Glutamatergic neuron (in vitro differentiated cells): ENCODE measurements around the gene SERINC3. TPM values are rescaled to one million over a fixed set of nuclear protein-coding genes. Genes with fewer than 3 reads are reported as not detected.

ENCODE experiments used
- DNase-seq: peaks from one replicate; pipeline ENCODE4 v3.0.0; 2022
- H3K27ac Mint-ChIP-seq: one replicate; pipeline ENCODE4 v1.8.0; 2020; ENCODE audit warnings: mild to moderate bottlenecking, mixed read lengths, inconsistent platforms; ENCODE audit not compliant: unreplicated experiment
- H3K27me3 Mint-ChIP-seq: one replicate; pipeline ENCODE4 v1.8.0; 2020; ENCODE audit warnings: mild to moderate bottlenecking, moderate library complexity, mixed read lengths, inconsistent platforms; ENCODE audit not compliant: unreplicated experiment
- H3K36me3 Mint-ChIP-seq: one replicate; pipeline ENCODE4 v1.8.0; 2020; ENCODE audit warnings: mild to moderate bottlenecking, mixed read lengths, inconsistent platforms; ENCODE audit not compliant: unreplicated experiment
- H3K4me1 Mint-ChIP-seq: one replicate; pipeline ENCODE4 v1.8.0; 2020; ENCODE audit warnings: mild to moderate bottlenecking, low read depth, mixed read lengths, inconsistent platforms; ENCODE audit not compliant: unreplicated experiment
- H3K4me3 Mint-ChIP-seq: one replicate; pipeline ENCODE4 v1.8.0; 2020; ENCODE audit warnings: mild to moderate bottlenecking, mixed read lengths, inconsistent platforms; ENCODE audit not compliant: unreplicated experiment
- H3K9me3 Mint-ChIP-seq: one replicate; pipeline ENCODE4 v1.8.0; 2020; ENCODE audit warnings: mild to moderate bottlenecking, moderate library complexity, mixed read lengths, inconsistent platforms; ENCODE audit not compliant: unreplicated experiment
- CTCF ChIP-seq: fragments of 200-600 bp; sonication (generic); IDR thresholded peaks from one replicate; pipeline ENCODE4 v1.5.0; 2021; ENCODE audit not compliant: partially characterized antibody, unreplicated experiment
- total RNA-seq: library from RNA; stranded (reverse); fragmentation: NEBNext Ultra II Directional; extraction: Animal tissue kit (Norgen Biotek cat#: 25700); gene quantifications from one replicate; pipeline ENCODE4 v1.2.1, GENCODE V29; 2021; ENCODE audit not compliant: unreplicated experiment

SERINC3 gene
- total RNA-seq, 1 donor from 2014 or later, result 125 TPM

DNA sequence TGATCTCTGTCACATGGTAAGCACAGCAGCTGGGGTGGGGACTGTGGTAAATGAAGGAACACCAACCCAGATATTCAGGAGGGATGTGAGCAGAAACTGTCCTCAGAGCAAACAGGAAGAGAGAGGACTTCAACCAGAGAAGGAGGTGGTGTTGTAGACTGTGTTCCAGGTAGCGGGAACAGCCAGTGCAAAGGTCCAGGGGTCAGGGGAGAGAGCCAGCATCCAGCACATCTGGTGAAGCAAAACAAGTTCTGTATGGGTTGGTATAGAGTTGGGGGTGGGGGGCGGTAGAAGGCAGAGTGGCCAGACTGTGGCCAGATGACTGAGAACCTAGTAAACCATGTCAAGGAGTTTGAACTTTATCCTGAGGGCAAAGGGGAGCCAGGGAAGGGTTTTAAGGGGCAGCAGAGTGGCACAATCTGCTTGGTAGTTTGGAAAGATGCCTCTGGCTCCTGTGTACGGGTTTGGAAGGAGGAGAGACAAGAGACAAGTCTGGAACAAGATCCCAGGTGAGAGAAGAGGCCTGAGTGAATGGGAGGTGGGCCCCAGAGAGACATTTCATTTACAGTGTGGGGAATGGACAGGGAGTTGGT lies 73.9 kb downstream of the SERINC3 start:
- no peak for TF ChIP-seq CTCF
- Mint-ChIP-seq H3K27me3 (peaks cover 5% of the 10 kb centered on the region), H3K4me3 (no peak overlapping the region), H3K27ac (no peak overlapping the region), H3K4me1 (no peaks in the 10 kb centered on the region), H3K36me3 (no peaks in the 10 kb centered on the region), H3K9me3 (no peaks in the 10 kb centered on the region)
- DNase-seq, result no peak

Other genes with a start within 250 kb of the SERINC3 start
- 6.5 TPM for gene FITM2, start 210.9 kb downstream of the SERINC3 start, total RNA-seq
- not detected for gene R3HDML, start 185.0 kb downstream of the SERINC3 start, total RNA-seq
- not detected for gene HNF4A, start 166.4 kb downstream of the SERINC3 start, total RNA-seq
- 18.9 TPM for gene TTPAL, start 46.2 kb downstream of the SERINC3 start, total RNA-seq
- 42.0 TPM for gene PKIG, start 60.5 kb upstream of the SERINC3 start, total RNA-seq
- gene ADA, start 129.6 kb upstream of the SERINC3 start, total RNA-seq, result 3.1 TPM
- gene CCN5, start 193.3 kb upstream of the SERINC3 start, total RNA-seq, result not detected
- gene KCNK15, start 223.8 kb upstream of the SERINC3 start, total RNA-seq, result 0.22 TPM